MG63 (cell line): ENCODE measurements around the gene ATP12A. TPM values are rescaled to one million over a fixed set of nuclear protein-coding genes. Genes with fewer than 3 reads are reported as not detected.

Experiments used
- total RNA-seq: library from RNA; depleted of rRNA; stranded (reverse); fragments of >200 nt; shearing (Covaris generic); gene quantifications from 2 replicates; pipeline ENCODE4 v1.2.3, GENCODE V29; 2014; ENCODE audit warnings: low replicate concordance; rRNA removed

ATP12A gene
- total RNA-seq, 1 experiment from 2014 or later: not detected

Other genes with a start within 250 kb of the ATP12A start
- 25.8 and 26.8 TPM in 2 replicates for gene PARP4, start 167.6 kb upstream of the ATP12A start, total RNA-seq
- gene RNF17, start 83.8 kb downstream of the ATP12A start, total RNA-seq: not detected in 2 replicates